CD4-positive, CD25-positive, alpha-beta regulatory T cell (primary cell): ENCODE data around the gene PLEKHH1. TPM values are rescaled to one million over a fixed set of nuclear protein-coding genes. Genes with fewer than 3 reads are reported as not detected.

ENCODE experiments used
- ATAC-seq, 2 donors: fragments of 150-1000 bp; cut with Tn5 transposase; one replicate each; pipeline ENCODE4 v1.10.0; 2021; ENCODE audit warnings: low read depth in 2 of 2, moderate number of reproducible peaks in 2 of 2, moderate library complexity in 1 of 2
- DNase-seq, 3 donors: peaks; one replicate each; pipeline versions ENCODE4 v3.0.0 to v3.0.0-alpha.2; 2012 to 2022; ENCODE audit warnings: mixed read lengths in 1 of 3
- H3K27ac ChIP-seq: one replicate; pipeline ENCODE4 v1.7.0; 2013; ENCODE audit warnings: mild to moderate bottlenecking, low read length; ENCODE audit not compliant: insufficient read depth, poor library complexity, severe bottlenecking
- H3K27me3 ChIP-seq: one replicate; pipeline ENCODE4 v1.7.0; 2013; ENCODE audit warnings: low read length; ENCODE audit not compliant: control insufficient read depth, insufficient read depth
- H3K36me3 ChIP-seq: one replicate; pipeline ENCODE4 v1.7.0; 2013; ENCODE audit warnings: mild to moderate bottlenecking, low read length, moderate library complexity; ENCODE audit not compliant: control insufficient read depth, insufficient read depth
- H3K4me1 ChIP-seq: 2 replicates; pipeline ENCODE4 v1.7.0; 2013; ENCODE audit warnings: mild to moderate bottlenecking, low read length; ENCODE audit not compliant: insufficient read depth, control insufficient read depth, poor library complexity, severe bottlenecking
- H3K4me3 ChIP-seq: one replicate; pipeline ENCODE4 v1.7.0; 2013; ENCODE audit warnings: low read depth, mild to moderate bottlenecking, low read length, moderate library complexity
- H3K9me3 ChIP-seq, 2 experiments: 1 replicate in 1 of 2; 2 replicates in 1 of 2; pipeline ENCODE4 v1.7.0; 2013; ENCODE audit warnings: low read length in 2 of 2, mild to moderate bottlenecking in 1 of 2, moderate library complexity in 1 of 2; ENCODE audit not compliant: control insufficient read depth in 2 of 2
- H3K27ac Mint-ChIP-seq, 3 donors: one replicate each; pipeline ENCODE4 v1.8.0; 2020 to 2022; ENCODE audit warnings: mild to moderate bottlenecking in 3 of 3, mixed read lengths in 3 of 3, moderate library complexity in 2 of 3
- H3K27me3 Mint-ChIP-seq: one replicate; pipeline ENCODE4 v1.8.0; 2022; ENCODE audit warnings: mild to moderate bottlenecking, mixed read lengths
- H3K36me3 Mint-ChIP-seq: one replicate; pipeline ENCODE4 v1.8.0; 2020; ENCODE audit warnings: mixed read lengths
- H3K4me1 Mint-ChIP-seq, 4 donors: one replicate each; pipeline ENCODE4 v1.8.0; 2020 to 2022; ENCODE audit warnings: mixed read lengths in 4 of 4, mild to moderate bottlenecking in 1 of 4
- H3K4me3 Mint-ChIP-seq, 4 donors: one replicate each; pipeline ENCODE4 v1.8.0; 2020 to 2022; ENCODE audit warnings: mild to moderate bottlenecking in 4 of 4, mixed read lengths in 4 of 4, moderate library complexity in 3 of 4
- H3K9me3 Mint-ChIP-seq, 7 donors: one replicate each; pipeline ENCODE4 v1.8.0; 2020 to 2022; ENCODE audit warnings: mixed read lengths in 7 of 7, mild to moderate bottlenecking in 3 of 7, moderate library complexity in 2 of 7
- polyA plus RNA-seq, 4 donors: library from polyadenylated mRNA; unstranded; fragments of 300-500 nt; fragmentation: Illumina TruSeq; gene quantifications; one replicate each; pipeline ENCODE4 v1.2.3, GENCODE V29; 2021
- total RNA-seq: library from RNA; stranded (reverse); gene quantifications from one replicate; pipeline ENCODE4 v1.2.3, GENCODE V29; 2022

The PLEKHH1 gene
- total and polyA plus RNA-seq, 5 donors from 2014 or later: 0.05 to 0.24 (median 0.15) TPM; not detected in 2

DNA sequence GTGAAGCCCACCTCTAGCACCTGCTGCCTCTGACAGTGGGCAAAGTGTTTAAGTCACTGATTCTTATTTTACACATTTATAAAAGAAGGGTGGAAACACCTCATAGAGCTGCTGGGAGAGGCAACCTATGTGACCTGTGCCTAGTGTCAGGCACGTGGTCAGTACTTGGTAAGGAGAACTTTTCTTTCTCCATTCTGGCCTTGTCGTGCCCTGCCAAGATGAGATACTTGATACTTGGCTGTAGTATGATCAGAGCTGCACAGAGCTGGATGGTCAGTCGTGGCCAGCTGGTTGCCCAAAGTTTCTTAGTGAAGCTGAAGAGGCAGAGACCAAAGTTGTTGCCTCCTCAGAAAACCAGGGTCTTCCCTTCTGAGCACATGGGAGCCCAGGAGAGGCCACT is 24.6 kb downstream of the PLEKHH1 start:
- Mint-ChIP-seq H3K4me3 (no peak overlapping the region), H3K4me1 (no peaks in the 10 kb centered on the region), H3K36me3 (no peaks in the 10 kb centered on the region), H3K9me3 (peaks cover 0 to 2% (median 0%) of the 10 kb centered on the region in 7 donors), H3K27ac (no peak overlapping the region), H3K27me3 (peaks cover 27% of the 10 kb centered on the region)
- H3K4me1 ChIP-seq: no peaks in the 10 kb centered on the region
- no peaks in the 10 kb centered on the region for H3K9me3 ChIP-seq
- no peak overlapping the region for H3K4me3 ChIP-seq
- H3K36me3 ChIP-seq: no peaks in the 10 kb centered on the region
- H3K27me3 ChIP-seq: no peaks in the 10 kb centered on the region
- DNase-seq: no peak
- H3K27ac ChIP-seq: no peak overlapping the region
- ATAC-seq: no peak

DNA sequence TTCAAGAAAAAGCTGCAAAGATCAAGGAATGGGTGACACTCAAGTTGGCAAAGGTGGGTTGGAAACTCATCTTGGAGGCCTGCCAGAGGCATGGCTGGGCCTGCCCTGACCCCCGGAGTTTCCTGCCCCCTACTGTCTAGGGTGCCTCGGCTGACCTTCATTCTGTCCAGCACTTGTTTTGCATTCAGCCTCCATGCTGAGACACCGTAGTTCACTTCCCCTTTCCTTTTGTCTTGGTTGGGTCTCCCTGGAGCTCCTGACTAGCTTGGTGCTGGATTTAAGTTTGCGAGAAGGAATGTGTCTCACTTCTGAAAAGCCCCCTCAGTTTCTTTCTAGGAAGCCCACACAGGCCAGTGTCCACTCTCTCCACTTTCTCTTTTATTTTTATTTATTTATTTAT is 26.5 kb downstream of the PLEKHH1 start:
- H3K4me1 Mint-ChIP-seq: no peaks in the 10 kb centered on the region
- no peaks in the 10 kb centered on the region for H3K9me3 ChIP-seq

DNA sequence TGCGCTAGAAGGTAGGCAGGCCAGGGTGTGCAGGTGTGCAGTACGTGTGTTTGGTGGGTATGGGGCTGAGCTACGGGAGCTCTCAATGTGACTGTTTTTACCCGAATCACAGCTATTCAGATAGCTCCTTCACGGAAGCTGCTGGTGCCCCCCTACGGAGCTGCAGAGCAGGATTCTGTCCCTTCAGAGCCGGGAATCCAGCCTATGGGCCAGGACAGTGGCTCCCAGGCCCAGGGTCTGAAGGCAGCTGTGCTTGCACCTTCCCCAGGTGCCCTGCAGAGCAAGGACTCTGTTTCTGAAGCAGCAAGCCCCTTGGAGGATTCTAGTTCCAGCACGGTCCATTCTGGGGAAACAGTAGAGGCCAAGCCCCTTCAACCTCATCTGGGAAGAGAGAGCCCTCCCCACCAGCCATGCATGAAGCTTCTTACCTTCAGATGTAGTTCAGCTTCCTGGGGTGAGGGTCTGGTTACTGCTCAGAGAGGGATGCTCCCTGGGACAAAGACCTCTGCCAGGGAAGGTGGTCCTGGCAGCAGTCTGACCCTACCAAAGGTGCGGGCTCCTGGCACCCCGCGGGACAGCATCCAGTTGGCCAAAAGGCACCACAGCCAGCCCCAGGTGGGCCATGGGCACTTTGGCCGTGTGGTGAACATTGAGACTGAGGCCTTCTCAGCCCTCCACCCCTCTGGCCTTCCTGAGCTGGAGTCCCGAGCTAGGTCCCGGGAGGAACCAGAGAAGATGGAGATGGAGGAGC is 29.1 kb downstream of the PLEKHH1 start:
- Histone ChIP-seq H3K4me3 (no peak overlapping the region), H3K9me3 (no peaks in the 10 kb centered on the region), H3K36me3 (no peaks in the 10 kb centered on the region), H3K4me1 (no peaks in the 10 kb centered on the region), H3K27me3 (no peaks in the 10 kb centered on the region), H3K27ac (no peak overlapping the region)
- no peaks in the 10 kb centered on the region for H3K9me3 Mint-ChIP-seq
- peaks cover 22% of the 10 kb centered on the region for H3K27me3 Mint-ChIP-seq
- ATAC-seq (no peak), DNase-seq (no peak)
- no peaks in the 10 kb centered on the region for H3K4me1 Mint-ChIP-seq
- no peak overlapping the region for H3K27ac Mint-ChIP-seq
- H3K4me3 Mint-ChIP-seq: no peak overlapping the region
- H3K36me3 Mint-ChIP-seq: no peaks in the 10 kb centered on the region

More for the DNA sequence above, 26.5 kb downstream of the PLEKHH1 start:
- Histone ChIP-seq H3K4me1 (no peaks in the 10 kb centered on the region), H3K4me3 (no peak overlapping the region), H3K27ac (no peak overlapping the region), H3K27me3 (no peaks in the 10 kb centered on the region), H3K36me3 (no peaks in the 10 kb centered on the region)
- Mint-ChIP-seq H3K36me3 (no peaks in the 10 kb centered on the region), H3K4me3 (no peak overlapping the region), H3K9me3 (no peaks in the 10 kb centered on the region), H3K27ac (no peak overlapping the region), H3K27me3 (peaks cover 27% of the 10 kb centered on the region)
- ATAC-seq (no peak), DNase-seq (no peak)

DNA sequence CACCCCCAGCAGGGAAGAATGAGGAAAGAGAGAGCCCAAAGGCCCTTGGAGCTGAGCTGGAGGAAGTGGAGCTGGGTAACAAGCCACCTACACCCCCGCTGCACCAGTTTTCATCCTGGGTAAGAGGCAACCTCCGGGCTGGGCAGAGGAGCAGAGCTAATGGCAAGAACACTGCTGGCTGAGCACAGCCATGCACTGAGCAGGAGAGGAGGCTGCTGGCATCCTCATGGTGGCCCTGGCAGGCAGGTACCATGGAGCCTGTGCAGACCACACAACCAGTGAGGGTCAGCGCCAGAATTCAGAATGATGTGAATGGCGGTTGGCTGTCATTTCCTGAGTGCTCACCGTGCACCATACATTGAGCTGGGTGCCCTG is 29.7 kb downstream of the PLEKHH1 start:
- no peaks in the 10 kb centered on the region for H3K4me1 Mint-ChIP-seq
- H3K36me3 Mint-ChIP-seq: no peaks in the 10 kb centered on the region
- ATAC-seq (no peak), DNase-seq (no peak)
- no peak overlapping the region for H3K4me3 ChIP-seq
- no peaks in the 10 kb centered on the region for H3K9me3 Mint-ChIP-seq
- H3K27me3 Mint-ChIP-seq: peaks cover 21% of the 10 kb centered on the region
- no peaks in the 10 kb centered on the region for H3K36me3 ChIP-seq
- no peaks in the 10 kb centered on the region for H3K4me1 ChIP-seq
- H3K27ac Mint-ChIP-seq: no peak overlapping the region
- no peak overlapping the region for H3K4me3 Mint-ChIP-seq
- H3K27me3 ChIP-seq: no peaks in the 10 kb centered on the region
- no peak overlapping the region for H3K27ac ChIP-seq
- H3K9me3 ChIP-seq: no peaks in the 10 kb centered on the region

DNA sequence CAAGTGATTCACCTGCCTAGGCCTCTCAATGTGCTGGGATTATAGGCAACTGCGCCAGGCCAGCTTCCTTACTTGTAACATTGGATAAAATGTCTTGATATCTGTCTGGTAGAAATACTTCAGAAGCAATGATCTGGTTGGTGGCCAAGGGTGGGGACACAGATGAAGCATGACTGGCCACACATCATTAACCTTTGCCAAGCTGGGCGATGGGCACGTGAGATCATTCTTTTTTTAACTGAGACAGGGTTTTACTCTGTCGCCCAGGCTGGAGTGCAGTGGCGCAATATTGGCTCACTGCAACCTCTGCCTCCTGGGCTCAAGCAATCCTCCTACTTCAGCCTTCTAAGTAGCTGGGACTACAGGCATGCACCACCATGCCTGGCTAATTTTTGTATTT is 31.1 kb downstream of the PLEKHH1 start:
- no peak overlapping the region for H3K4me3 ChIP-seq
- no peaks in the 10 kb centered on the region for H3K27me3 ChIP-seq
- H3K27ac Mint-ChIP-seq: no peak overlapping the region
- H3K36me3 ChIP-seq: no peaks in the 10 kb centered on the region
- H3K27me3 Mint-ChIP-seq: peaks cover 12% of the 10 kb centered on the region
- DNase-seq (no peak), ATAC-seq (no peak)
- no peaks in the 10 kb centered on the region for H3K4me1 Mint-ChIP-seq
- H3K4me1 ChIP-seq: no peaks in the 10 kb centered on the region
- H3K27ac ChIP-seq: no peak overlapping the region
- H3K9me3 ChIP-seq: no peaks in the 10 kb centered on the region
- no peak overlapping the region for H3K4me3 Mint-ChIP-seq
- H3K36me3 Mint-ChIP-seq: no peaks in the 10 kb centered on the region
- H3K9me3 Mint-ChIP-seq: no peaks in the 10 kb centered on the region

DNA sequence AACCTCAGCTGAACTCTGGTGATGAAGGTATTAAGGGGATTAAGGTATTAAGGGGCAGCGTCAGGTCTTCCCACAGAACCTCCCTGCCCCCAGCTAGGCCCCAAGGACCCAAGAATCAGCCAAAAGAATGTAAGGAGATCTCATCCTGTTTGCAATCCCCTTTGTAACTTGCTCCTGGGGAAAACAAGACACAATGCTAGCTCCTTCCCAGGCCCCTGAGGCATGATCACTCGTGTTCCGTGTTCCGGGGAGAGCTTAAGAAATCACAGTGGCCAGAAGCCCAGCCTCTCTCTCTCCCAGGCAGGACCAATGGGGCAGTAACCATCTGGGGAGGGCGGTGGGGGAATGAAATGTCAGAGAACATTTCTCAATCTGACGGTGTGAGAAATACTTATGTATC is 33.8 kb downstream of the PLEKHH1 start:
- H3K4me1 Mint-ChIP-seq: no peaks in the 10 kb centered on the region
- H3K9me3 Mint-ChIP-seq: no peaks in the 10 kb centered on the region
- Histone ChIP-seq H3K27me3 (no peaks in the 10 kb centered on the region), H3K36me3 (no peaks in the 10 kb centered on the region), H3K4me1 (peaks cover 4% of the 10 kb centered on the region), H3K4me3 (no peak overlapping the region), H3K9me3 (no peaks in the 10 kb centered on the region), H3K27ac (no peak overlapping the region)
- no peak overlapping the region for H3K4me3 Mint-ChIP-seq
- ATAC-seq (no peak), DNase-seq (no peak)
- H3K27me3 Mint-ChIP-seq: peaks cover 7% of the 10 kb centered on the region
- no peaks in the 10 kb centered on the region for H3K36me3 Mint-ChIP-seq
- no peak overlapping the region for H3K27ac Mint-ChIP-seq

DNA sequence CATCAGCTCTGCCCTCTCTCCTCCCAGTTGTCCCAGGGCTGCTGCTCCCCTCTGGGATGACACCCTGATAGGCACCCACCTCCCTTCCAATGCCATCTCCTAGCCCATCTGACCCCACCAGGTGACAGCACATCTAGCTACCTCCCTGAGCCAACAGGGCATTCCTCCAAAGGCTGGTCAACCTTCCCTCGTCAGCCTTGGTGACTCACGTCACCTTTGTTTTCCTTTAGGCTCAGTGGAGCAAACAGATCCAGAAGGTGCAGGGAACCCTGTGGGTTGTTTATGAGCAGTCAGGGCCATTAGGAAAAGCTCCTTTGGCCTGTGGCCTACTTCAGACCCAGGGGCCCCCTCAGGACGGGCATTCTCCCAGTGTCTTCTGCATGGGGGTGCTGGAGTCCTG is 34.6 kb downstream of the PLEKHH1 start:
- no peak for DNase-seq
- H3K27me3 Mint-ChIP-seq: peaks cover 7% of the 10 kb centered on the region
- no peak overlapping the region for H3K4me3 Mint-ChIP-seq
- peaks cover 4% of the 10 kb centered on the region for H3K4me1 ChIP-seq
- H3K27ac ChIP-seq: no peak overlapping the region
- no peaks in the 10 kb centered on the region for H3K9me3 Mint-ChIP-seq
- peak overlapping the region in 1 of 3 donors; percentile 20 for H3K27ac Mint-ChIP-seq
- no peak for ATAC-seq
- no peaks in the 10 kb centered on the region for H3K4me1 Mint-ChIP-seq
- H3K36me3 Mint-ChIP-seq: no peaks in the 10 kb centered on the region
- no peaks in the 10 kb centered on the region for H3K27me3 ChIP-seq
- H3K4me3 ChIP-seq: no peak overlapping the region
- H3K9me3 ChIP-seq: no peaks in the 10 kb centered on the region
- no peaks in the 10 kb centered on the region for H3K36me3 ChIP-seq

DNA sequence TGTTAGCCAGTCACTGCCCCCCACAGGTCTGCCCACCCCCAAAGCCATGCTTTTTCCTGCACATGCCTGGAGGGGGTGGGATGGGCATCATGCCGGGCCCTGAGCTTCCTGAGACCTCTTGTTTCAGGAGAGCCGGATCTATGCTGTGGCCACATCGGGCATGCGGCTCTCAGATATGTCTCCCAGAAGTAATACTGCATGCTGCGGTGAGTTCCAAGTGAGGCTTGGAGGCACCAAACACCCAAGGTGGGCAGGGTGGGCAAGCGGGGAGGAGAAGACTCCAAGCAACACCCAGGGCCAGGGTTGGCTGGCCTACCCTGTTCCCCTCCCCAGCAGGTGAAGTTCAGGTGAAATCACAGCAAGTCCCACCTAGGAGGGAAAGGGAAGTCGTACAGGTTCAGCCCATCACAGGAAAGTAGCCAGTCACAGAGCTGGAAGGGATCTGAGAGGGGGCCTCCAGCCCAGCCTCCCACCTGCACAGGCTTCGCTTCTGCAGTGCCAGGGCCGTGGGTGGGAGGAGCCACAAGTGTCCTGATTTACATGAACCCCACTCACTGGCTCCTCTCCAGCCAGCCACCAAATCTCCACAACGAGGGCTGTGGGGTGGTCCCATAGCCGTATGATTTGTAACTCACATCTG is 36.0 kb downstream of the PLEKHH1 start:
- no peaks in the 10 kb centered on the region for H3K9me3 ChIP-seq
- H3K4me1 Mint-ChIP-seq: no peaks in the 10 kb centered on the region
- peaks cover 7% of the 10 kb centered on the region for H3K27me3 Mint-ChIP-seq
- H3K27ac ChIP-seq: no peak overlapping the region
- no peak overlapping the region for H3K27ac Mint-ChIP-seq
- no peaks in the 10 kb centered on the region for H3K9me3 Mint-ChIP-seq
- peaks cover 4% of the 10 kb centered on the region for H3K4me1 ChIP-seq
- H3K27me3 ChIP-seq: no peaks in the 10 kb centered on the region
- no peak overlapping the region for H3K4me3 Mint-ChIP-seq
- no peaks in the 10 kb centered on the region for H3K36me3 Mint-ChIP-seq
- no peak for ATAC-seq
- no peak for DNase-seq
- no peak overlapping the region for H3K4me3 ChIP-seq
- H3K36me3 ChIP-seq: no peaks in the 10 kb centered on the region
